Endodermal cell (in vitro differentiated cells): ENCODE data around the gene RGS3. TPM values are rescaled to one million over a fixed set of nuclear protein-coding genes. Genes with fewer than 3 reads are reported as not detected.

Experiments
- DNase-seq: peaks from one replicate; pipeline ENCODE4 v3.0.0-alpha.2; 2017
- H3K27ac ChIP-seq: 2 replicates; pipeline ENCODE4 v1.5.1; 2013; ENCODE audit warnings: mild to moderate bottlenecking, low read depth, low read length, moderate library complexity
- H3K27me3 ChIP-seq: 2 replicates; pipeline ENCODE4 v1.6.1; 2013; ENCODE audit warnings: mild to moderate bottlenecking, low read length, moderate library complexity; ENCODE audit not compliant: insufficient read depth, control insufficient read depth, poor library complexity, severe bottlenecking
- H3K36me3 ChIP-seq: 2 replicates; pipeline ENCODE4 v1.7.0; 2013; ENCODE audit warnings: mild to moderate bottlenecking, low read length, moderate library complexity; ENCODE audit not compliant: control insufficient read depth, insufficient read depth
- H3K4me1 ChIP-seq: one replicate; pipeline ENCODE4 v1.7.0; 2013; ENCODE audit warnings: low read length; ENCODE audit not compliant: control insufficient read depth, insufficient read depth
- H3K4me3 ChIP-seq: 2 replicates; pipeline ENCODE4 v1.5.1; 2013; ENCODE audit warnings: mild to moderate bottlenecking, low read length, moderate library complexity
- H3K9ac ChIP-seq: 2 replicates; pipeline ENCODE4 v1.6.1; 2013; ENCODE audit warnings: mild to moderate bottlenecking, low read length, moderate library complexity; ENCODE audit not compliant: poor library complexity, severe bottlenecking; ENCODE audit errors: extremely low read depth
- H3K9me3 ChIP-seq: 2 replicates; pipeline ENCODE4 v1.6.1; 2013; ENCODE audit warnings: mild to moderate bottlenecking, low read length, moderate library complexity; ENCODE audit not compliant: control insufficient read depth
- H3K27ac Mint-ChIP-seq: 2 replicates; pipeline ENCODE4 v1.8.0; 2020; ENCODE audit warnings: mixed read lengths
- H3K27me3 Mint-ChIP-seq: 2 replicates; pipeline ENCODE4 v1.8.0; 2021; ENCODE audit warnings: mild to moderate bottlenecking, mixed read lengths; ENCODE audit not compliant: insufficient read depth
- H3K36me3 Mint-ChIP-seq: 2 replicates; pipeline ENCODE4 v1.8.0; 2020; ENCODE audit warnings: low read depth, mixed read lengths
- H3K4me1 Mint-ChIP-seq: 2 replicates; pipeline ENCODE4 v1.8.0; 2020; ENCODE audit warnings: mixed read lengths
- H3K4me3 Mint-ChIP-seq: 2 replicates; pipeline ENCODE4 v1.8.0; 2020; ENCODE audit warnings: mild to moderate bottlenecking, moderate library complexity, mixed read lengths
- H3K9me3 Mint-ChIP-seq: 2 replicates; pipeline ENCODE4 v1.8.0; 2020; ENCODE audit warnings: mild to moderate bottlenecking, mixed read lengths
- CTCF ChIP-seq: fragments of 200-600 bp; sonication (generic); conservative IDR thresholded peaks from 2 replicates; pipeline ENCODE4 v1.5.0; 2021; ENCODE audit warnings: antibody characterized with exemption, mild to moderate bottlenecking
- WGBS, 2 experiments: methylation state at CpG; one replicate each; pipeline versions ENCODE4 v1.1.5 to v1.1.7; 2013; ENCODE audit warnings: missing lambda C conversion rate in 2 of 2, mixed read lengths in 1 of 2; ENCODE audit not compliant: insufficient coverage in 1 of 2, insufficient read length in 1 of 2; 5-methylcytosine and 5-hydroxymethylcytosine counted together
- total RNA-seq, 2 donors: library from RNA; stranded (reverse); fragmentation: NEBNext Ultra II Directional in 1 of 2; extraction: Animal tissue kit (Norgen Biotek cat#: 25700) in 1 of 2; gene quantifications; 2 replicates in 1 of 2; 3 replicates in 1 of 2; pipeline ENCODE4 v1.2.1, GENCODE V29; 2021

The RGS3 gene
- total RNA-seq, 2 donors from 2014 or later = 20.7 to 40.3 TPM

DNA sequence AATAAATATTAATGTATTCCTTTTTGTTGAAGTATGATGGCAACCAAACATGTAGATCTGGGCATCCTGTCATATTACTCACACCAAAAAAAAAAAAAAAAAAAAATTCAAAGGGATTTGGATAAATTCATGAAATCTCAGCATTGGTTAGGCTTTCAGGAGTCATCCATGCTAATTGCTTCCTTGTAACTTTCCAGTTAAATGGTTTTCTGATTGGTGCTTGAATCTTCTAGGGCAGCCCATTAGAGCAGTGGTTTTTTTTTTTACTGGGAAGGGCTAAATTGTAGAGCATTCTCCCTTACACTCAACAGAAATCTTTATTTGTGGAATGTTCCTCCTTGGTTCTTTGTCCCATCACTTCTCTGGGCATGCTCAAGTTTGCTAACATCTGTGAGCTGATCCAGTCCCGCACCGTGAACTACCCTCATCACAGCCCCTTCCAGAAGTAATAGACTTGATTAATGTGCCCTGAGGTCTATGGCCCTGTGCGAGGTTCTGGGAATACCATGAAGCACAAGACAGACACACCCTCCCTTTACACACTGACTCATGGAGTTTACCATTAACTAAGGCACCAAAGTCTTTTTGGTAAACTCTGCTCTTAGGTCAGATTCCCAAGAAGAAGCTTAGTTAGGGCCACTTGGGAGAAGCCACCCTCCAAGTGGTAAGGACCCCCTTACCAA, 56.0 kb downstream of the RGS3 start:
- Histone ChIP-seq H3K27me3 (no peaks in the 10 kb centered on the region), H3K4me1 (peaks cover 3% of the 10 kb centered on the region), H3K36me3 (no peaks in the 10 kb centered on the region), H3K27ac (no peak overlapping the region), H3K9me3 (no peaks in the 10 kb centered on the region), H3K4me3 (no peak overlapping the region), H3K9ac (no peak overlapping the region)
- WGBS, 2 experiments = 95 to 100% methylated on average over 2 to 3 of the region's 3 CpGs
- H3K27ac Mint-ChIP-seq = no peak overlapping the region
- no peak for DNase-seq
- H3K4me1 Mint-ChIP-seq = peaks cover 15% of the 10 kb centered on the region
- H3K9me3 Mint-ChIP-seq = no peaks in the 10 kb centered on the region
- no peaks in the 10 kb centered on the region for H3K27me3 Mint-ChIP-seq
- H3K4me3 Mint-ChIP-seq = no peak overlapping the region
- H3K36me3 Mint-ChIP-seq = peaks cover 2% of the 10 kb centered on the region
- TF ChIP-seq CTCF = no peak

- Histone ChIP-seq H3K9me3 (no peaks in the 10 kb centered on the region), H3K4me1 (no peaks in the 10 kb centered on the region), H3K9ac (no peak overlapping the region), H3K27ac (no peak overlapping the region), H3K4me3 (no peak overlapping the region), H3K27me3 (no peaks in the 10 kb centered on the region), H3K36me3 (no peaks in the 10 kb centered on the region)
- H3K4me3 Mint-ChIP-seq = no peak overlapping the region
- peaks cover 2% of the 10 kb centered on the region for H3K36me3 Mint-ChIP-seq
- H3K27me3 Mint-ChIP-seq = no peaks in the 10 kb centered on the region
- H3K27ac Mint-ChIP-seq = no peak overlapping the region
- H3K4me1 Mint-ChIP-seq = peaks cover 10% of the 10 kb centered on the region
- WGBS, 2 experiments = 92 to 93% methylated on average over 3 to 6 of the region's 6 CpGs
- no peak for TF ChIP-seq CTCF
- DNase-seq = no peak
- no peaks in the 10 kb centered on the region for H3K9me3 Mint-ChIP-seq
Observed at GRCh38 chr9:113520109-113520642, 56.6 kb downstream of the RGS3 start.

GRCh38 chr9:113521693-113522255, 58.2 kb downstream of the RGS3 start:
- H3K27me3 ChIP-seq = no peaks in the 10 kb centered on the region
- no peaks in the 10 kb centered on the region for H3K36me3 ChIP-seq
- no peak overlapping the region for H3K4me3 Mint-ChIP-seq
- H3K27ac Mint-ChIP-seq = no peak overlapping the region
- H3K9me3 ChIP-seq = no peaks in the 10 kb centered on the region
- no peaks in the 10 kb centered on the region for H3K36me3 Mint-ChIP-seq
- DNase-seq = no peak
- no peaks in the 10 kb centered on the region for H3K27me3 Mint-ChIP-seq
- 89 to 93% methylated on average over 1 to 2 of the region's 2 CpGs for WGBS, 2 experiments
- H3K4me3 ChIP-seq = no peak overlapping the region
- H3K9me3 Mint-ChIP-seq = no peaks in the 10 kb centered on the region
- H3K4me1 ChIP-seq = no peaks in the 10 kb centered on the region
- no peak overlapping the region for H3K9ac ChIP-seq
- no peak for TF ChIP-seq CTCF
- H3K4me1 Mint-ChIP-seq = peaks cover 6% of the 10 kb centered on the region
- H3K27ac ChIP-seq = no peak overlapping the region
